Thymus (tissue), 11 donors: ENCODE measurements around the gene FERMT3. TPM values are rescaled to one million over a fixed set of nuclear protein-coding genes. Genes with fewer than 3 reads are reported as not detected.

ENCODE experiments used
- DNase-seq, 9 donors: peaks; one replicate each; pipeline ENCODE4 v3.0.0-alpha.2; 2013; ENCODE audit warnings: low spot score in 9 of 9, low read depth in 6 of 9, missing footprints in 1 of 9
- H3K27ac ChIP-seq, 2 donors: one replicate each; pipeline ENCODE4 v1.5.1; 2013; ENCODE audit warnings: control low read depth in 1 of 2, low read depth in 1 of 2, low read length in 1 of 2, mild to moderate bottlenecking in 1 of 2, moderate library complexity in 1 of 2
- H3K27me3 ChIP-seq, 2 donors: one replicate each; pipeline ENCODE4 v1.5.1; 2013; ENCODE audit warnings: low read length in 1 of 2; ENCODE audit not compliant: control insufficient read depth in 2 of 2, insufficient read depth in 1 of 2
- H3K36me3 ChIP-seq, 2 donors: one replicate each; pipeline ENCODE4 v1.5.1; 2013; ENCODE audit warnings: low read length in 1 of 2, mild to moderate bottlenecking in 1 of 2, moderate library complexity in 1 of 2; ENCODE audit not compliant: control insufficient read depth in 2 of 2, insufficient read depth in 2 of 2
- H3K4me1 ChIP-seq, 2 donors: one replicate each; pipeline ENCODE4 v1.5.1; 2013; ENCODE audit warnings: low read length in 2 of 2; ENCODE audit not compliant: control insufficient read depth in 2 of 2, insufficient read depth in 2 of 2
- H3K4me3 ChIP-seq, 2 donors: one replicate each; pipeline ENCODE4 v1.5.1; 2013; ENCODE audit warnings: low read length in 2 of 2, control low read depth in 1 of 2, mild to moderate bottlenecking in 1 of 2
- H3K9me3 ChIP-seq, 2 donors: one replicate each; pipeline ENCODE4 v1.5.1; 2013; ENCODE audit warnings: low read length in 1 of 2, mild to moderate bottlenecking in 1 of 2; ENCODE audit not compliant: control insufficient read depth in 2 of 2, insufficient read depth in 1 of 2
- whole genome bisulfite sequencing: extraction: QIAGEN DNeasy Blood & Tissue Kit; methylation state at CpG from one replicate; pipeline ENCODE4 v1.1.7; 2013; 5-methylcytosine and 5-hydroxymethylcytosine counted together
- polyA plus RNA-seq: library from polyadenylated mRNA; stranded (reverse); fragments of 200-250 nt; gene quantifications from one replicate; pipeline ENCODE4 v1.2.3, GENCODE V29; 2013
- total RNA-seq: library from RNA; stranded (reverse); fragments of 120-200 nt; gene quantifications from one replicate; pipeline ENCODE4 v1.2.4, GENCODE V29; 2013
- donor health status: healthy.

FERMT3 gene
- total and polyA plus RNA-seq, 2 donors: 74.5 to 91.0 TPM

GRCh38 chr11:64253481-64253880 lies 47.0 kb downstream of the FERMT3 start:
- no peak for DNase-seq
- Histone ChIP-seq H3K36me3 (peaks cover 17 to 26% of the 10 kb centered on the region in 2 donors), H3K9me3 (peaks cover 0 to 8% of the 10 kb centered on the region in 2 donors), H3K27ac (no peak overlapping the region), H3K27me3 (peaks cover 0 to 18% of the 10 kb centered on the region in 2 donors), H3K4me1 (peaks cover 12 to 37% of the 10 kb centered on the region in 2 donors), H3K4me3 (no peak overlapping the region)
- WGBS: 90% methylated on average over 5 of the region's 5 CpGs

GRCh38 chr11:64254326-64254725 lies 47.8 kb downstream of the FERMT3 start:
- peaks cover 0 to 8% of the 10 kb centered on the region in 2 donors for H3K9me3 ChIP-seq
- DNase-seq: no peak
- peaks cover 0 to 16% of the 10 kb centered on the region in 2 donors for H3K27me3 ChIP-seq
- 98% methylated on average over 7 of the region's 7 CpGs for WGBS
- no peak overlapping the region for H3K4me3 ChIP-seq
- H3K36me3 ChIP-seq: peaks cover 25 to 32% of the 10 kb centered on the region in 2 donors
- peaks cover 12 to 34% of the 10 kb centered on the region in 2 donors for H3K4me1 ChIP-seq
- H3K27ac ChIP-seq: no peak overlapping the region

GRCh38 chr11:64255135-64256128 lies 48.9 kb downstream of the FERMT3 start:
- WGBS: 97% methylated on average over 35 of the region's 35 CpGs
- peaks cover 0 to 12% of the 10 kb centered on the region in 2 donors for H3K27me3 ChIP-seq
- no peak for DNase-seq
- no peak overlapping the region for H3K4me3 ChIP-seq
- H3K9me3 ChIP-seq: peaks cover 1 to 4% of the 10 kb centered on the region in 2 donors
- H3K27ac ChIP-seq: no peak overlapping the region
- H3K4me1 ChIP-seq: peaks cover 10 to 23% of the 10 kb centered on the region in 2 donors
- peaks cover 30 to 35% of the 10 kb centered on the region in 2 donors for H3K36me3 ChIP-seq

GRCh38 chr11:64256300-64256699 lies 49.8 kb downstream of the FERMT3 start:
- WGBS: 94% methylated on average over 15 of the region's 15 CpGs
- DNase-seq: no peak
- H3K27me3 ChIP-seq: peaks cover 0 to 4% of the 10 kb centered on the region in 2 donors

GRCh38 chr11:64258356-64258755 lies 51.8 kb downstream of the FERMT3 start:
- DNase-seq: no peak
- H3K4me3 ChIP-seq: no peak overlapping the region
- H3K9me3 ChIP-seq: peaks cover 0 to 1% of the 10 kb centered on the region in 2 donors
- H3K4me1 ChIP-seq: no peaks in the 10 kb centered on the region
- no peaks in the 10 kb centered on the region for H3K27me3 ChIP-seq
- peaks cover 41 to 49% of the 10 kb centered on the region in 2 donors for H3K36me3 ChIP-seq
- WGBS: 95% methylated on average over 24 of the region's 24 CpGs
- H3K27ac ChIP-seq: no peak overlapping the region

More at GRCh38 chr11:64256300-64256699, 49.8 kb downstream of the FERMT3 start:
- no peak overlapping the region for H3K4me3 ChIP-seq
- H3K36me3 ChIP-seq: peaks cover 30 to 38% of the 10 kb centered on the region in 2 donors
- peaks cover 4 to 15% of the 10 kb centered on the region in 2 donors for H3K4me1 ChIP-seq
- no peak overlapping the region for H3K27ac ChIP-seq
- peaks cover 0 to 1% of the 10 kb centered on the region in 2 donors for H3K9me3 ChIP-seq

GRCh38 chr11:64258946-64259532 lies 52.5 kb downstream of the FERMT3 start:
- WGBS: 96% methylated on average over 32 of the region's 32 CpGs
- DNase-seq: no peak

GRCh38 chr11:64259533-64260067 lies 53.1 kb downstream of the FERMT3 start:
- Histone ChIP-seq H3K27me3 (no peaks in the 10 kb centered on the region), H3K4me1 (no peaks in the 10 kb centered on the region), H3K27ac (no peak overlapping the region), H3K4me3 (no peak overlapping the region), H3K36me3 (peaks cover 37 to 47% of the 10 kb centered on the region in 2 donors), H3K9me3 (peaks cover 0 to 1% of the 10 kb centered on the region in 2 donors)
- WGBS: 95% methylated on average over 4 of the region's 4 CpGs
- DNase-seq: no peak

More at GRCh38 chr11:64258946-64259532, 52.5 kb downstream of the FERMT3 start:
- Histone ChIP-seq H3K36me3 (peaks cover 41 to 49% of the 10 kb centered on the region in 2 donors), H3K9me3 (peaks cover 0 to 1% of the 10 kb centered on the region in 2 donors), H3K27ac (no peak overlapping the region), H3K4me1 (no peaks in the 10 kb centered on the region), H3K27me3 (no peaks in the 10 kb centered on the region), H3K4me3 (no peak overlapping the region)

GRCh38 chr11:64260147-64260708 lies 53.7 kb downstream of the FERMT3 start:
- no peak for DNase-seq
- Histone ChIP-seq H3K4me3 (no peak overlapping the region), H3K9me3 (peaks cover 0 to 1% of the 10 kb centered on the region in 2 donors), H3K36me3 (peaks cover 34 to 43% of the 10 kb centered on the region in 2 donors), H3K4me1 (no peaks in the 10 kb centered on the region), H3K27ac (no peak overlapping the region), H3K27me3 (no peaks in the 10 kb centered on the region)
- WGBS: 97% methylated on average over 6 of the region's 6 CpGs
